ENCODE measurements around the gene FHOD1. TPM values are rescaled to one million over a fixed set of nuclear protein-coding genes. Genes with fewer than 3 reads are reported as not detected.
A peak's percentile ranks its signal among the peaks of the same experiment; 100 is the strongest.

Gene FHOD1
- total RNA-seq (7.1 and 13.9 TPM in 2 replicates), polyA plus RNA-seq (25.8 and 32.7 TPM in 2 replicates), polyA minus RNA-seq (ENCODE audit: low replicate concordance) (52.9 and 83.9 TPM in 2 replicates)
- 41.2 and 62.7 TPM in 2 replicates for polyA plus RNA-seq (2012)

DNA sequence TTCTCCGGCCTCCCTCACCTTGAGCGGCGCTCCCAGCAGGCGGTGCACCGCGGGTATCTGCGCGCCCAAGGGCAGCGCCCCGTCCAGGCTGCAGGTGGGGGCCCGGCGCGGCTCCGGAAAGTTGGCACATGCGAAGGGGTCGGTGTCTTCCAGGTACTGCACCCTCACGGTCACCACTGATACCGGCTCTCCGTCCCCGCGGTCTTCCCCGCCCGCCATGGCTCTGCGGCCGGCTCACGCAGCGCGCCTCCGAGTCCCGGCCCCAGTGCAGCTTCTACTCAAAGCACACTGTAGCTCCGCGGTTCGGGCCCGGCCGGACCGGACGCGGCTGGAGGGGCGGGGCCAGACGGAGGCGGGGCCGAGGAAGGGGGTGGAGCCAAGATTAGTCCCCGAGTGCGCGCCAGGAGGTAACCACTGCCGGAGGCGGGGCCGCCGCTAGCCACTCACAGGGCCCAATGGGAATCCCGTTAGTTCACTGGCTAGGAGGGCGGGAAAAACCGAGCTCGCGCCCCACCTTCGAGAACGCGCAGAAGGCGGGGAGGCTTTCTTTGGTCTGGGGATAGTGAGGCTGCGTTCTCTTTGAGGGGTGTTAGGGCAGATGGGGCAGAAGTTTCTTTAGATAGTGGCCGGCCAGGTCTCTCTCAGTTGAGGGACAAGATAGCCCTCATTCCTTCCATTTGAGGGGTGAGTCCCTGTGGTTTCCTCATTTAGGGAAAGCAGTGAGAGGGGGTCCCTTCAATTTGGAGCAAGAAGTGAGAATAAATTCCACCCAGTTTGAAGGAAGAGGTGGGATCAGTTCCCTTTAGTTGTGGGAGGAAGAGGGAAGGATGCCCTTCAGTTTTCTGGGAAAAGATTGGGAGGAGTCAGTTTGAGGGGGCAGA, at the start of gene FHOD1:
Gene FHOD1 (minus strand): TSS at position 290 of the 881 bp plus-strand sequence. CDS start 71 bp downstream, at position 219.
- H3K79me2 ChIP-seq (ENCODE audit: control insufficient read depth, insufficient read depth, low read length): peaks cover 24% of the 10 kb centered on the region
- H3K36me3 ChIP-seq (ENCODE audit: control insufficient read depth, insufficient read depth, low read length): peaks cover 3% of the 10 kb centered on the region
- H3K27me3 ChIP-seq (ENCODE audit: control insufficient read depth, insufficient read depth, low read length): no peaks in the 10 kb centered on the region
- H3K4me3 ChIP-seq (replicated peaks in 1 of 4; ENCODE audit: control extremely low read depth in 1 of 4, insufficient read depth in 1 of 4, low read depth in 3 of 4, low read length in 4 of 4): peak within 1 kb of the TSS; percentile 79 to 90 (median 87)
- peaks cover 43% of the 10 kb centered on the region for H3K4me1 ChIP-seq (ENCODE audit: control insufficient read depth, extremely low read depth, insufficient read depth, low read length)
- peak within 1 kb of the TSS; percentile 60 for H2AFZ ChIP-seq (ENCODE audit: low read length)
- H3K4me2 ChIP-seq (ENCODE audit: extremely low read depth, insufficient read depth, low read length): peak within 1 kb of the TSS; percentile 91
- TF ChIP-seq, protein P1, sequence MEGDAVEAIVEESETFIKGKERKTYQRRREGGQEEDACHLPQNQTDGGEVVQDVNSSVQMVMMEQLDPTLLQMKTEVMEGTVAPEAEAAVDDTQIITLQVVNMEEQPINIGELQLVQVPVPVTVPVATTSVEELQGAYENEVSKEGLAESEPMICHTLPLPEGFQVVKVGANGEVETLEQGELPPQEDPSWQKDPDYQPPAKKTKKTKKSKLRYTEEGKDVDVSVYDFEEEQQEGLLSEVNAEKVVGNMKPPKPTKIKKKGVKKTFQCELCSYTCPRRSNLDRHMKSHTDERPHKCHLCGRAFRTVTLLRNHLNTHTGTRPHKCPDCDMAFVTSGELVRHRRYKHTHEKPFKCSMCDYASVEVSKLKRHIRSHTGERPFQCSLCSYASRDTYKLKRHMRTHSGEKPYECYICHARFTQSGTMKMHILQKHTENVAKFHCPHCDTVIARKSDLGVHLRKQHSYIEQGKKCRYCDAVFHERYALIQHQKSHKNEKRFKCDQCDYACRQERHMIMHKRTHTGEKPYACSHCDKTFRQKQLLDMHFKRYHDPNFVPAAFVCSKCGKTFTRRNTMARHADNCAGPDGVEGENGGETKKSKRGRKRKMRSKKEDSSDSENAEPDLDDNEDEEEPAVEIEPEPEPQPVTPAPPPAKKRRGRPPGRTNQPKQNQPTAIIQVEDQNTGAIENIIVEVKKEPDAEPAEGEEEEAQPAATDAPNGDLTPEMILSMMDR (conservative IDR thresholded peaks at IDR 0.05 in 1 of 2, IDR thresholded peaks at IDR 0.05 in 1 of 2; ENCODE audit: low read depth in 1 of 2, low read length in 2 of 2): no peak
- TF ChIP-seq EZH2 (IDR thresholded peaks at IDR 0.05; ENCODE audit: low read length, missing control alignments): no peak
- no peaks in the 10 kb centered on the region for H4K20me1 ChIP-seq (ENCODE audit: control insufficient read depth, extremely low read depth, insufficient read depth, low read length)
- H3K9me3 ChIP-seq (ENCODE audit: control insufficient read depth, insufficient read depth, low read depth, low read length): no peaks in the 10 kb centered on the region
- peak within 1 kb of the TSS; percentile 76 for H3K9ac ChIP-seq (ENCODE audit: insufficient read depth, low read length)
- peak within 1 kb of the TSS; percentile 85 for H3K27ac ChIP-seq (ENCODE audit: insufficient read depth, low read length)
- DNase-seq (ENCODE audit: low read depth in 2 of 2): peak; percentile 91 to 93

DNA sequence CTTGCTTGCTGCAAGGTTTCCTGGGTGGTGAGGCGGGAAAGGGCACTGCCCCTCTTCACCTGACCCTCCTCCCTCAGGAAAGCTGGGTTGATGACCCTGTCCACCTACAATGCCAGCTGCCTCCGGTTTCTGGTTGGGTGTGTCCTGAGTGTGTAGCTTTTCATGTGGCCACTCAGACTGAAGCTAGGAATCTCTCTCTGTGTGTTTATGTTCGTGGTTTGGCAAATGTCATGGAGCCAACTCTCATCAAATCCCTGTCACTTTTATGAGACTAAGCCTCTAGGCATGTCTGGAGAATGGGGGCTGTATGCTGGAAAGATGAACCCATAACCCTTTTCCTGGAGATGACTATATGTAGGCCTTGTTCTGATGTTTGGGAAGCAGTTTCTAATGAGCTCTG, 49.1 kb upstream of the FHOD1 start:
- Histone ChIP-seq H3K27me3 (ENCODE audit: control insufficient read depth, insufficient read depth, low read length) (no peaks in the 10 kb centered on the region), H4K20me1 (ENCODE audit: control insufficient read depth, extremely low read depth, insufficient read depth, low read length) (no peaks in the 10 kb centered on the region), H3K36me3 (ENCODE audit: control insufficient read depth, insufficient read depth, low read length) (no peaks in the 10 kb centered on the region), H3K4me3 (replicated peaks in 1 of 4; ENCODE audit: control extremely low read depth in 1 of 4, insufficient read depth in 1 of 4, low read depth in 3 of 4, low read length in 4 of 4) (no peak overlapping the region), H3K9me3 (ENCODE audit: control insufficient read depth, insufficient read depth, low read depth, low read length) (no peaks in the 10 kb centered on the region), H3K79me2 (ENCODE audit: control insufficient read depth, insufficient read depth, low read length) (no peaks in the 10 kb centered on the region), H3K9ac (ENCODE audit: insufficient read depth, low read length) (no peak overlapping the region), H3K4me2 (ENCODE audit: extremely low read depth, insufficient read depth, low read length) (peak overlapping the region; percentile 40), H3K27ac (ENCODE audit: insufficient read depth, low read length) (no peak overlapping the region), H2AFZ (ENCODE audit: low read length) (no peak overlapping the region), H3K4me1 (ENCODE audit: control insufficient read depth, extremely low read depth, insufficient read depth, low read length) (peaks cover 16% of the 10 kb centered on the region)
- DNase-seq (ENCODE audit: low read depth in 2 of 2): peak; percentile 82 to 94
- no peak for TF ChIP-seq EZH2 (IDR thresholded peaks at IDR 0.05; ENCODE audit: low read length, missing control alignments)

DNA sequence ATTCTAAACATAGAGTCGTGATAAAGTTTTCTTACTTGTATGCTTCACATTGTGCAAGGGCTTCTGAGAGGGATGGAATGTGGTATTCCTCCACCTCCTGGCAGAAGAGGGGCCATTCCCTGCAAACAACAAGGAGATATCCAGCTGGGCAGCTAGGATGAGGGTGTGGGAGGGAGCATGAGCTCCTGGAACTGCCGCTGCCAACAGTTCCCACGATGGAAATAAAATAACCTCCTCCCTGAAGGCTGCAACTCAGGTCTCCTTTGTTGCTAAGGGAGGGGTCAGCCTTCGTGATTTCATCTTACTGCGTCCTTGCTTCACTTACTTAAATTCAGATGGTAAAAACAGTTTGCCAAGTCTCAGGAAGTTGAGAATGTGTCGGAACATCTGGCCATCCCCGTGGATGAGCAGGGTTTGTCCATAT, 47.7 kb upstream of the FHOD1 start:
- H4K20me1 ChIP-seq (ENCODE audit: control insufficient read depth, extremely low read depth, insufficient read depth, low read length): no peaks in the 10 kb centered on the region
- H3K9me3 ChIP-seq (ENCODE audit: control insufficient read depth, insufficient read depth, low read depth, low read length): no peaks in the 10 kb centered on the region
- no peak overlapping the region for H2AFZ ChIP-seq (ENCODE audit: low read length)
- TF ChIP-seq, protein P1 (conservative IDR thresholded peaks at IDR 0.05 in 1 of 2, IDR thresholded peaks at IDR 0.05 in 1 of 2; ENCODE audit: low read depth in 1 of 2, low read length in 2 of 2): no peak
- DNase-seq (ENCODE audit: low read depth in 2 of 2): peak; percentile 53 to 56
- H3K4me1 ChIP-seq (ENCODE audit: control insufficient read depth, extremely low read depth, insufficient read depth, low read length): peaks cover 16% of the 10 kb centered on the region
- no peak overlapping the region for H3K27ac ChIP-seq (ENCODE audit: insufficient read depth, low read length)
- H3K27me3 ChIP-seq (ENCODE audit: control insufficient read depth, insufficient read depth, low read length): no peaks in the 10 kb centered on the region
- no peaks in the 10 kb centered on the region for H3K79me2 ChIP-seq (ENCODE audit: control insufficient read depth, insufficient read depth, low read length)
- H3K9ac ChIP-seq (ENCODE audit: insufficient read depth, low read length): no peak overlapping the region
- no peaks in the 10 kb centered on the region for H3K36me3 ChIP-seq (ENCODE audit: control insufficient read depth, insufficient read depth, low read length)
- no peak overlapping the region for H3K4me3 ChIP-seq (replicated peaks in 1 of 4; ENCODE audit: control extremely low read depth in 1 of 4, insufficient read depth in 1 of 4, low read depth in 3 of 4, low read length in 4 of 4)
- no peak overlapping the region for H3K4me2 ChIP-seq (ENCODE audit: extremely low read depth, insufficient read depth, low read length)
